HCT116 (cell line): ENCODE measurements around the gene LY6G5B. TPM values are rescaled to one million over a fixed set of nuclear protein-coding genes. Genes with fewer than 3 reads are reported as not detected.

Experiments
- ATAC-seq: fragments of 200-7000 bp; cut with Tn5 transposase; 2 replicates; pipeline ENCODE4 v1.9.1; 2020; ENCODE audit warnings: mild to moderate bottlenecking, moderate library complexity
- BruUV-seq: library from RNA; stranded (reverse); fragments of 400-500 nt; replicated peaks from 2 replicates; lab custom pipeline; 2021; lab: Mats Ljungman, UMichigan
- CTCF ChIA-PET: fragments of 300-600 bp; sonication (Branson Sonifier 250); formaldehyde crosslinking; loops from one replicate; lab custom pipeline; 2021; ENCODE audit warnings: antibody characterized with exemption; lab: Charles Lee
- POLR2A ChIA-PET: fragments of 300-600, 350-600 bp; sonication (Branson Sonifier 250); formaldehyde crosslinking; loops from one replicate; lab custom pipeline; 2021; ENCODE audit warnings: antibody characterized with exemption; lab: Charles Lee
- RAD21 ChIA-PET, 2 experiments: fragments of 300-600 bp; sonication (Branson Sonifier 250); formaldehyde crosslinking; loops; one replicate each; lab custom pipeline; 2023; ENCODE audit warnings: low total read pairs in 2 of 2; ENCODE audit not compliant: uncharacterized antibody in 2 of 2, unreplicated experiment in 2 of 2, low non-redundant PET in 1 of 2; lab: Charles Lee
- DNase-seq: peaks from one replicate; pipeline ENCODE4 v3.0.0-alpha.2; 2010; ENCODE audit warnings: low read depth, low spot score
- H2AFZ ChIP-seq: fragments of 200-600 bp; shearing (Covaris generic), sonication (generic); 2 replicates; pipeline ENCODE4 v1.6.1; 2017; ENCODE audit warnings: low read depth, mixed run types, mixed read lengths, antibody characterized with exemption, low read length; ENCODE audit not compliant: poor library complexity, severe bottlenecking
- H3K27ac ChIP-seq: 2 replicates; pipeline ENCODE4 v1.5.1; 2012; ENCODE audit warnings: low read depth, low read length
- H3K27me3 ChIP-seq: fragments of 200-600 bp; sonication (generic); 2 replicates; pipeline ENCODE4 v1.6.1; 2016; ENCODE audit warnings: mixed run types, low read length, mixed read lengths; ENCODE audit not compliant: insufficient read depth
- H3K36me3 ChIP-seq, 2 experiments: fragments of 200-500 bp in 1 of 2; fragments of 200-600 bp in 1 of 2; sonication (Bioruptor generic) in 1 of 2; sonication (generic) in 1 of 2; 2 replicates each; pipeline versions ENCODE4 v1.5.1 to v1.6.1; 2014 to 2016; ENCODE audit warnings: low read length in 2 of 2, inconsistent platforms in 1 of 2, mixed read lengths in 1 of 2, mixed run types in 1 of 2; ENCODE audit not compliant: insufficient read depth in 2 of 2, control insufficient read depth in 1 of 2
- H3K4me1 ChIP-seq, 2 experiments: fragments of 200-600 bp in 1 of 2; sonication (generic) in 1 of 2; 2 replicates each; pipeline versions ENCODE4 v1.5.1 to v1.6.1; 2012 to 2017; ENCODE audit warnings: low read length in 2 of 2, inconsistent platforms in 1 of 2, mild to moderate bottlenecking in 1 of 2, mixed read lengths in 1 of 2, mixed run types in 1 of 2, moderate library complexity in 1 of 2; ENCODE audit not compliant: insufficient read depth in 2 of 2, control insufficient read depth in 1 of 2
- H3K4me2 ChIP-seq: fragments of 200-600 bp; sonication (generic); 2 replicates; pipeline ENCODE4 v1.6.1; 2017; ENCODE audit warnings: mixed run types, low read length, mixed read lengths
- H3K4me3 ChIP-seq, 2 experiments: fragments of 200-600 bp in 1 of 2; sonication (generic) in 1 of 2; replicated peaks in 1 of 2; 2 replicates each; pipeline ENCODE4 v1.5.1; 2011 to 2016; ENCODE audit warnings: low read length in 2 of 2, control low read depth in 1 of 2, low read depth in 1 of 2, mild to moderate bottlenecking in 1 of 2, mixed read lengths in 1 of 2, mixed run types in 1 of 2
- H3K79me2 ChIP-seq: fragments of 200-600 bp; sonication (generic); 2 replicates; pipeline ENCODE4 v1.6.1; 2017; ENCODE audit warnings: mild to moderate bottlenecking, mixed run types, low read length, moderate library complexity, mixed read lengths; ENCODE audit not compliant: insufficient read depth
- H3K9ac ChIP-seq: fragments of 200-600 bp; sonication (generic); 2 replicates; pipeline ENCODE4 v1.6.1; 2016; ENCODE audit warnings: low read length, mixed read lengths
- H3K9me2 ChIP-seq: fragments of 200-600 bp; sonication (generic), shearing (Covaris generic); 2 replicates; pipeline ENCODE4 v1.6.1; 2017; ENCODE audit warnings: mixed run types, mild to moderate bottlenecking, moderate library complexity; ENCODE audit not compliant: insufficient read depth
- H3K9me3 ChIP-seq, 2 experiments: fragments of 200-500 bp in 1 of 2; fragments of 200-600 bp in 1 of 2; sonication (Bioruptor generic) in 1 of 2; sonication (generic) in 1 of 2; 2 replicates each; pipeline ENCODE4 v1.6.1; 2014 to 2017; ENCODE audit warnings: low read length in 2 of 2, mixed read lengths in 2 of 2, inconsistent platforms in 1 of 2, low read depth in 1 of 2, mild to moderate bottlenecking in 1 of 2, mixed run types in 1 of 2, moderate library complexity in 1 of 2; ENCODE audit not compliant: control insufficient read depth in 1 of 2, insufficient read depth in 1 of 2
- H4K20me1 ChIP-seq: fragments of 200-600 bp; sonication (generic), shearing (Covaris generic); 2 replicates; pipeline ENCODE4 v1.6.1; 2017; ENCODE audit warnings: mixed run types, mild to moderate bottlenecking, moderate library complexity; ENCODE audit not compliant: insufficient read depth
- CBX3 ChIP-seq: IDR thresholded peaks from 2 replicates; pipeline ENCODE4 v1.6.1; 2012; ENCODE audit warnings: low read depth
- CEBPB ChIP-seq: IDR thresholded peaks from 2 replicates; pipeline ENCODE4 v1.6.1; 2012; ENCODE audit warnings: low read depth
- EGR1 ChIP-seq: IDR thresholded peaks from 2 replicates; pipeline ENCODE4 v1.6.1; 2012; ENCODE audit warnings: low read depth
- FOSL1 ChIP-seq: IDR thresholded peaks from 2 replicates; pipeline ENCODE4 v1.6.1; 2012; ENCODE audit warnings: low read depth
- MAX ChIP-seq: IDR thresholded peaks from 2 replicates; pipeline ENCODE4 v1.6.1; 2012
- POLR2A ChIP-seq: IDR thresholded peaks from 2 replicates; pipeline ENCODE4 v1.7.0; 2011; ENCODE audit warnings: borderline replicate concordance; ENCODE audit not compliant: insufficient read depth, insufficient read length; ENCODE audit errors: extremely low read depth
- POLR2AphosphoS5 ChIP-seq: IDR thresholded peaks from 2 replicates; pipeline ENCODE4 v1.6.1; 2011; ENCODE audit warnings: mild to moderate bottlenecking, low read depth, low read length, moderate library complexity
- SP1 ChIP-seq: IDR thresholded peaks from 2 replicates; pipeline ENCODE4 v1.6.1; 2012; ENCODE audit warnings: low read depth
- YY1 ChIP-seq: IDR thresholded peaks from 2 replicates; pipeline ENCODE4 v1.6.1; 2011; ENCODE audit warnings: low read length, low read depth, moderate library complexity, mild to moderate bottlenecking; ENCODE audit not compliant: insufficient replicate concordance; ENCODE audit errors: extremely low read depth
- ZBTB33 ChIP-seq: IDR thresholded peaks from 2 replicates; pipeline ENCODE4 v1.6.1; 2011; ENCODE audit warnings: mild to moderate bottlenecking, low read length, moderate library complexity; ENCODE audit not compliant: insufficient replicate concordance; ENCODE audit errors: extremely low read depth
- intact Hi-C: fragments of 100-400 bp; cut with micrococcal nuclease; formaldehyde crosslinking; loops from 2 replicates; pipeline ENCODE4 v1.10.0; 2022
- total RNA-seq: library from RNA; stranded (reverse); gene quantifications from one replicate; pipeline ENCODE4 v1.2.1, GENCODE V29; 2021; ENCODE audit not compliant: unreplicated experiment
- TF ChIP-seq, protein P1 (sequence below): IDR thresholded peaks from 2 replicates; pipeline ENCODE4 v1.6.1; 2012
- TF ChIP-seq, protein P2 (sequence below), 3 experiments: fragments of 200-600 bp in 1 of 3; sonication (generic) in 1 of 3; IDR thresholded peaks in 2 of 3; conservative IDR thresholded peaks in 1 of 3; 2 replicates each; pipeline ENCODE4 v1.5.1; 2012 to 2017; ENCODE audit warnings: low read depth in 2 of 3, low read length in 2 of 3, antibody characterized with exemption in 1 of 3, borderline replicate concordance in 1 of 3, control low read depth in 1 of 3, mild to moderate bottlenecking in 1 of 3, mixed read lengths in 1 of 3, mixed run types in 1 of 3, moderate library complexity in 1 of 3; ENCODE audit not compliant: insufficient read depth in 1 of 3

LY6G5B gene
- total RNA-seq, 1 experiment from 2014 or later, result 15.4 TPM

DNA sequence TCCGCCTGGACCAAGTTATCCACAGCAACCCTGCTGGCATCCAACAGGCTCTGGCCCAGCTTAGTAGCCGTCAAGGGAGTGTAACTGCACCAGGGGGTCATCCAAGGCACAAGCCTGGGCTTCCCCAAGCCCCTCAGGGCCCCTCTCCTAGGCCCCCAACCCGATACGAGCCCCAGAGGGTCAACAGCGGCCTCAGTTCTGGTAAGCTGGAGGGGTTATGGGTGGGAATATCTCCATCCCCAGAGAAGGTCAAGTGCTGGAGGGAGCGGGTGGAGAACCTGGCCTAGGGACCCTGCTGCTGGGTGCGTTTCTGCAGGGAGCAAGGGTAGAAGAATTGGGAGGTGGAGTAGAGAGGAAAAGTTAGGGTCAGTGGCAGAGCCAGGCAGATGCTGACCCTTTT is 36.3 kb upstream of the LY6G5B start (continued):
- no peak for TF ChIP-seq ZBTB33

DNA sequence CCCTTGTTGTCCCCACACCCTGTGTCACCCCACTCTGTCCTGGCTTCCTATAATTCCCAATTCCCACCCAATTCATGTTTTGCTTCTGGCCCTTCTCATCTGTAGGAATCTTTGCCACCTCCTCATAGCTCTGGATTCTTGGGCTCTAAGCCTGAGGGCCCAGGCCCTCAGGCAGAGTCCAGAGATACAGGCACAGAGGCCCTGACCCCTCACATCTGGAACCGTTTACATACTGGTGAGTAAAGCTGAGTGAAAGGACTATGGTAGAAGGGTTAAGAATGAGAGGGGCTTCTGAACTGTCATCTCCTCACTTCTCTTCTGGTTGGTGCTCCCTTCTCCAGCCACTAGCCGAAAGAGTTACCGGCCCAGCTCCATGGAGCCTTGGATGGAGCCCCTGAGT is 35.6 kb upstream of the LY6G5B start:
- ATAC-seq (no peak), DNase-seq (no peak)
- Histone ChIP-seq H2AFZ (no peak overlapping the region), H3K4me1 (no peaks in the 10 kb centered on the region), H3K36me3 (peaks cover 45 to 79% of the 10 kb centered on the region in 2 experiments), H3K9ac (no peak overlapping the region), H3K9me2 (no peaks in the 10 kb centered on the region), H4K20me1 (no peaks in the 10 kb centered on the region), H3K9me3 (no peaks in the 10 kb centered on the region), H3K4me2 (no peak overlapping the region), H3K4me3 (no peak overlapping the region), H3K79me2 (peaks cover 46% of the 10 kb centered on the region; the same call in 1 of the 2 replicates), H3K27ac (no peak overlapping the region), H3K27me3 (no peaks in the 10 kb centered on the region)
- ChIA-PET CTCF (no interaction called here), POLR2A (no interaction called here), RAD21 (no interaction called here)
- TF ChIP-seq MAX (no peak), CBX3 (no peak), CEBPB (no peak), POLR2A (no peak), EGR1 (no peak), SP1 (no peak), POLR2AphosphoS5 (no peak), FOSL1 (no peak), YY1 (no peak)
- TF ChIP-seq, protein P1, sequence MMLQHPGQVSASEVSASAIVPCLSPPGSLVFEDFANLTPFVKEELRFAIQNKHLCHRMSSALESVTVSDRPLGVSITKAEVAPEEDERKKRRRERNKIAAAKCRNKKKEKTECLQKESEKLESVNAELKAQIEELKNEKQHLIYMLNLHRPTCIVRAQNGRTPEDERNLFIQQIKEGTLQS, result no peak
- TF ChIP-seq, protein P2, sequence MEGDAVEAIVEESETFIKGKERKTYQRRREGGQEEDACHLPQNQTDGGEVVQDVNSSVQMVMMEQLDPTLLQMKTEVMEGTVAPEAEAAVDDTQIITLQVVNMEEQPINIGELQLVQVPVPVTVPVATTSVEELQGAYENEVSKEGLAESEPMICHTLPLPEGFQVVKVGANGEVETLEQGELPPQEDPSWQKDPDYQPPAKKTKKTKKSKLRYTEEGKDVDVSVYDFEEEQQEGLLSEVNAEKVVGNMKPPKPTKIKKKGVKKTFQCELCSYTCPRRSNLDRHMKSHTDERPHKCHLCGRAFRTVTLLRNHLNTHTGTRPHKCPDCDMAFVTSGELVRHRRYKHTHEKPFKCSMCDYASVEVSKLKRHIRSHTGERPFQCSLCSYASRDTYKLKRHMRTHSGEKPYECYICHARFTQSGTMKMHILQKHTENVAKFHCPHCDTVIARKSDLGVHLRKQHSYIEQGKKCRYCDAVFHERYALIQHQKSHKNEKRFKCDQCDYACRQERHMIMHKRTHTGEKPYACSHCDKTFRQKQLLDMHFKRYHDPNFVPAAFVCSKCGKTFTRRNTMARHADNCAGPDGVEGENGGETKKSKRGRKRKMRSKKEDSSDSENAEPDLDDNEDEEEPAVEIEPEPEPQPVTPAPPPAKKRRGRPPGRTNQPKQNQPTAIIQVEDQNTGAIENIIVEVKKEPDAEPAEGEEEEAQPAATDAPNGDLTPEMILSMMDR (IDR thresholded peaks at IDR 0.05 in 2 of 3, conservative IDR thresholded peaks at IDR 0.05 in 1 of 3; ENCODE audit: borderline replicate concordance in 1 of 3, insufficient read depth in 1 of 3, low read depth in 2 of 3, low read length in 2 of 3), result no peak
- BruUV-seq, result no TSS peak
- intact Hi-C loops, result no loop called here
